A673 (cell line): ENCODE data around the gene AGAP1.

ENCODE experiments used
- EZH2 ChIP-seq: fragments of 200-600 bp; sonication (generic); IDR thresholded peaks from 2 replicates; pipeline ENCODE4 v1.6.1; 2017; ENCODE audit warnings: borderline replicate concordance, low read depth, mild to moderate bottlenecking, mixed read lengths, antibody characterized with exemption, low read length; ENCODE audit not compliant: poor library complexity, severe bottlenecking
- TF ChIP-seq, protein P1 (sequence below): fragments of 300-800, 200-600 bp; sonication (generic); conservative IDR thresholded peaks from 2 replicates; pipeline ENCODE4 v1.5.1; 2017; ENCODE audit warnings: low read depth, mild to moderate bottlenecking, antibody characterized with exemption, low read length, moderate library complexity, mixed read lengths

- TF ChIP-seq, protein P1, sequence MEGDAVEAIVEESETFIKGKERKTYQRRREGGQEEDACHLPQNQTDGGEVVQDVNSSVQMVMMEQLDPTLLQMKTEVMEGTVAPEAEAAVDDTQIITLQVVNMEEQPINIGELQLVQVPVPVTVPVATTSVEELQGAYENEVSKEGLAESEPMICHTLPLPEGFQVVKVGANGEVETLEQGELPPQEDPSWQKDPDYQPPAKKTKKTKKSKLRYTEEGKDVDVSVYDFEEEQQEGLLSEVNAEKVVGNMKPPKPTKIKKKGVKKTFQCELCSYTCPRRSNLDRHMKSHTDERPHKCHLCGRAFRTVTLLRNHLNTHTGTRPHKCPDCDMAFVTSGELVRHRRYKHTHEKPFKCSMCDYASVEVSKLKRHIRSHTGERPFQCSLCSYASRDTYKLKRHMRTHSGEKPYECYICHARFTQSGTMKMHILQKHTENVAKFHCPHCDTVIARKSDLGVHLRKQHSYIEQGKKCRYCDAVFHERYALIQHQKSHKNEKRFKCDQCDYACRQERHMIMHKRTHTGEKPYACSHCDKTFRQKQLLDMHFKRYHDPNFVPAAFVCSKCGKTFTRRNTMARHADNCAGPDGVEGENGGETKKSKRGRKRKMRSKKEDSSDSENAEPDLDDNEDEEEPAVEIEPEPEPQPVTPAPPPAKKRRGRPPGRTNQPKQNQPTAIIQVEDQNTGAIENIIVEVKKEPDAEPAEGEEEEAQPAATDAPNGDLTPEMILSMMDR: no peak
- no peak for TF ChIP-seq EZH2
Observed at GRCh38 chr2:235988271-235989015, 494.6 kb downstream of the AGAP1 start.
